Liver (tissue), 9 donors: ENCODE measurements around the gene TMBIM1. TPM values are rescaled to one million over a fixed set of nuclear protein-coding genes. Genes with fewer than 3 reads are reported as not detected.

ENCODE experiments used
- DNase-seq: peaks from one replicate; pipeline ENCODE4 v3.0.0-alpha.2; 2017; ENCODE audit warnings: low spot score
- H3K27ac ChIP-seq, 2 donors: one replicate each; pipeline ENCODE4 v1.7.0; 2013; ENCODE audit warnings: inconsistent platforms in 2 of 2, low read length in 2 of 2, control low read depth in 1 of 2, low read depth in 1 of 2, mild to moderate bottlenecking in 1 of 2
- H3K27me3 ChIP-seq, 4 donors: one replicate each; pipeline versions ENCODE4 v1.6.1 to v1.7.0; 2013; ENCODE audit warnings: low read length in 3 of 4, inconsistent platforms in 1 of 4, mild to moderate bottlenecking in 1 of 4, moderate library complexity in 1 of 4; ENCODE audit not compliant: control insufficient read depth in 4 of 4, insufficient read depth in 4 of 4
- H3K36me3 ChIP-seq, 4 donors: one replicate each; pipeline versions ENCODE4 v1.6.1 to v1.7.0; 2013; ENCODE audit warnings: low read length in 3 of 4, mild to moderate bottlenecking in 3 of 4, low read depth in 1 of 4, moderate library complexity in 1 of 4; ENCODE audit not compliant: control insufficient read depth in 4 of 4, insufficient read depth in 3 of 4
- H3K4me1 ChIP-seq, 4 donors: one replicate each; pipeline versions ENCODE4 v1.6.1 to v1.7.0; 2013; ENCODE audit warnings: low read length in 3 of 4, mild to moderate bottlenecking in 3 of 4, moderate library complexity in 1 of 4; ENCODE audit not compliant: control insufficient read depth in 4 of 4, insufficient read depth in 4 of 4
- H3K4me3 ChIP-seq, 3 donors: one replicate each; pipeline versions ENCODE4 v1.6.1 to v1.7.0; 2013; ENCODE audit warnings: low read length in 3 of 3, control low read depth in 1 of 3, low read depth in 1 of 3, mild to moderate bottlenecking in 1 of 3
- H3K9ac ChIP-seq, 2 donors: one replicate each; pipeline ENCODE4 v1.7.0; 2013; ENCODE audit warnings: low read length in 2 of 2, mild to moderate bottlenecking in 2 of 2, moderate library complexity in 2 of 2, control low read depth in 1 of 2, low read depth in 1 of 2
- H3K9me3 ChIP-seq, 4 donors: one replicate each; pipeline versions ENCODE4 v1.6.1 to v1.7.0; 2013; ENCODE audit warnings: low read length in 3 of 4; ENCODE audit not compliant: control insufficient read depth in 4 of 4
- EGR1 ChIP-seq, 2 donors: IDR thresholded peaks; 2 replicates each; pipeline ENCODE4 v1.6.1; 2016 to 2018; ENCODE audit warnings: antibody characterized with exemption in 2 of 2, low read depth in 2 of 2
- FOXA1 ChIP-seq: IDR thresholded peaks from 2 replicates; pipeline ENCODE4 v1.6.1; 2016; ENCODE audit warnings: antibody characterized with exemption
- FOXA2 ChIP-seq: IDR thresholded peaks from 2 replicates; pipeline ENCODE4 v1.6.1; 2016; ENCODE audit warnings: antibody characterized with exemption
- HNF4A ChIP-seq, 2 donors: conservative IDR thresholded peaks; 2 replicates each; pipeline ENCODE4 v1.6.1; 2016; ENCODE audit warnings: antibody characterized with exemption in 2 of 2, mild to moderate bottlenecking in 2 of 2
- HNF4G ChIP-seq: IDR thresholded peaks from 2 replicates; pipeline ENCODE4 v1.6.1; 2016; ENCODE audit warnings: antibody characterized with exemption
- JUND ChIP-seq, 2 donors: IDR thresholded peaks; 2 replicates each; pipeline ENCODE4 v1.6.1; 2016; ENCODE audit warnings: antibody characterized with exemption in 2 of 2
- NR2F2 ChIP-seq: IDR thresholded peaks from 2 replicates; pipeline ENCODE4 v1.6.1; 2016; ENCODE audit warnings: antibody characterized with exemption
- RAD21 ChIP-seq, 2 donors: IDR thresholded peaks; 2 replicates each; pipeline ENCODE4 v1.6.1; 2016; ENCODE audit warnings: antibody characterized with exemption in 2 of 2, mild to moderate bottlenecking in 2 of 2
- RXRA ChIP-seq, 2 donors: IDR thresholded peaks; 2 replicates each; pipeline ENCODE4 v1.6.1; 2017 to 2018; ENCODE audit warnings: antibody characterized with exemption in 2 of 2, mild to moderate bottlenecking in 1 of 2
- SP1 ChIP-seq: IDR thresholded peaks from 2 replicates; pipeline ENCODE4 v1.6.1; 2018; ENCODE audit warnings: antibody characterized with exemption, mild to moderate bottlenecking
- TAF1 ChIP-seq: conservative IDR thresholded peaks from 2 replicates; pipeline ENCODE4 v1.6.1; 2016; ENCODE audit warnings: antibody characterized with exemption, mild to moderate bottlenecking
- YY1 ChIP-seq: IDR thresholded peaks from 2 replicates; pipeline ENCODE4 v1.6.1; 2016; ENCODE audit warnings: antibody characterized with exemption, mild to moderate bottlenecking
- WGBS: extraction: QIAGEN DNeasy Blood & Tissue Kit; methylation state at CpG from one replicate; pipeline ENCODE4 v1.1.7; 2013; 5-methylcytosine and 5-hydroxymethylcytosine counted together
- polyA plus RNA-seq, 2 donors: library from polyadenylated mRNA; stranded (reverse) in 1 of 2; unstranded in 1 of 2; fragments of 200-250 nt in 1 of 2; fragments of >200 nt in 1 of 2; fragmentation: Nextera tagmentation in 1 of 2; extraction: Ambion mirVana in 1 of 2; gene quantifications; one replicate each; pipeline versions ENCODE4 v1.2.1 to v1.2.3, GENCODE V29; 2013 to 2015
- total RNA-seq, 2 donors: library from RNA; depleted of rRNA; stranded (reverse); fragments of >200 nt; gene quantifications; one replicate each; pipeline ENCODE4 v1.2.3, GENCODE V29; 2014
- TF ChIP-seq, protein P1 (sequence below): IDR thresholded peaks from 2 replicates; pipeline ENCODE4 v1.6.1; 2016; ENCODE audit warnings: antibody characterized with exemption, mild to moderate bottlenecking
- TF ChIP-seq, protein P2 (sequence below): IDR thresholded peaks from 2 replicates; pipeline ENCODE4 v1.6.1; 2016; ENCODE audit warnings: antibody characterized with exemption
- TF ChIP-seq, protein P3 (sequence below): fragments of 150-350 bp; IDR thresholded peaks from 2 replicates; pipeline ENCODE4 v1.5.1; 2017; ENCODE audit warnings: improper control_type of control experiment, low read depth, low read length; ENCODE audit not compliant: missing input control
- TF ChIP-seq, protein P4 (sequence below): IDR thresholded peaks from 2 replicates; pipeline ENCODE4 v1.6.1; 2016; ENCODE audit warnings: antibody characterized with exemption
- donor health status: healthy.
- donor health status: healthy.
- donor health status: healthy.
- donor health status: healthy.
- donor health status: healthy.

TMBIM1 gene
- total and polyA plus RNA-seq, 4 donors: 61.8 to 133 (median 114) TPM

DNA sequence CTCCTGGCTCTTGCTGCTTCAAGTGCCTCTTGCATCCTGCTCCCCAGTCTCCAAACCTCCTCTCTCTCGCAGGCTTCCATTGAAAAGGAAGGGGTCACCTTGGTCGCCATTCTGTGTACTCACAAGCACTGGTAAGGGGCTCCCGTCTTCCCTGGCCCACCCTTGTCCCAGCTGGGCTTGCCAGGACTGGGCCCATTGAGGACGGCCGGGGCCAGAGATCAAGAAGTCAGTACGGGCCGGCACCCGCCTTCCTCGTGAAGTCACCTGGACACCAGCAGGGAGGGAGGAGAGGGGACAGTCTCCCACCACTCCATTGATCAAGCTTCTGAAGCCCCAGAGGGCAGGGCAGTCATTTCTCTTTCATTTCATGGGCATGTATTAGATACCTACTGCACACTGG is 48.4 kb upstream of the TMBIM1 start:
- TF ChIP-seq HNF4G (no peak), YY1 (no peak), JUND (IDR thresholded peaks at IDR 0.05) (no peak), HNF4A (conservative IDR thresholded peaks at IDR 0.05) (no peak), FOXA1 (no peak), TAF1 (no peak), RXRA (IDR thresholded peaks at IDR 0.05) (no peak), EGR1 (IDR thresholded peaks at IDR 0.05; ENCODE audit: low read depth in 2 of 2) (no peak), RAD21 (IDR thresholded peaks at IDR 0.05) (no peak), NR2F2 (no peak), FOXA2 (no peak)
- TF ChIP-seq, protein P1, sequence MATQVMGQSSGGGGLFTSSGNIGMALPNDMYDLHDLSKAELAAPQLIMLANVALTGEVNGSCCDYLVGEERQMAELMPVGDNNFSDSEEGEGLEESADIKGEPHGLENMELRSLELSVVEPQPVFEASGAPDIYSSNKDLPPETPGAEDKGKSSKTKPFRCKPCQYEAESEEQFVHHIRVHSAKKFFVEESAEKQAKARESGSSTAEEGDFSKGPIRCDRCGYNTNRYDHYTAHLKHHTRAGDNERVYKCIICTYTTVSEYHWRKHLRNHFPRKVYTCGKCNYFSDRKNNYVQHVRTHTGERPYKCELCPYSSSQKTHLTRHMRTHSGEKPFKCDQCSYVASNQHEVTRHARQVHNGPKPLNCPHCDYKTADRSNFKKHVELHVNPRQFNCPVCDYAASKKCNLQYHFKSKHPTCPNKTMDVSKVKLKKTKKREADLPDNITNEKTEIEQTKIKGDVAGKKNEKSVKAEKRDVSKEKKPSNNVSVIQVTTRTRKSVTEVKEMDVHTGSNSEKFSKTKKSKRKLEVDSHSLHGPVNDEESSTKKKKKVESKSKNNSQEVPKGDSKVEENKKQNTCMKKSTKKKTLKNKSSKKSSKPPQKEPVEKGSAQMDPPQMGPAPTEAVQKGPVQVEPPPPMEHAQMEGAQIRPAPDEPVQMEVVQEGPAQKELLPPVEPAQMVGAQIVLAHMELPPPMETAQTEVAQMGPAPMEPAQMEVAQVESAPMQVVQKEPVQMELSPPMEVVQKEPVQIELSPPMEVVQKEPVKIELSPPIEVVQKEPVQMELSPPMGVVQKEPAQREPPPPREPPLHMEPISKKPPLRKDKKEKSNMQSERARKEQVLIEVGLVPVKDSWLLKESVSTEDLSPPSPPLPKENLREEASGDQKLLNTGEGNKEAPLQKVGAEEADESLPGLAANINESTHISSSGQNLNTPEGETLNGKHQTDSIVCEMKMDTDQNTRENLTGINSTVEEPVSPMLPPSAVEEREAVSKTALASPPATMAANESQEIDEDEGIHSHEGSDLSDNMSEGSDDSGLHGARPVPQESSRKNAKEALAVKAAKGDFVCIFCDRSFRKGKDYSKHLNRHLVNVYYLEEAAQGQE: no peak
- TF ChIP-seq, protein P2, sequence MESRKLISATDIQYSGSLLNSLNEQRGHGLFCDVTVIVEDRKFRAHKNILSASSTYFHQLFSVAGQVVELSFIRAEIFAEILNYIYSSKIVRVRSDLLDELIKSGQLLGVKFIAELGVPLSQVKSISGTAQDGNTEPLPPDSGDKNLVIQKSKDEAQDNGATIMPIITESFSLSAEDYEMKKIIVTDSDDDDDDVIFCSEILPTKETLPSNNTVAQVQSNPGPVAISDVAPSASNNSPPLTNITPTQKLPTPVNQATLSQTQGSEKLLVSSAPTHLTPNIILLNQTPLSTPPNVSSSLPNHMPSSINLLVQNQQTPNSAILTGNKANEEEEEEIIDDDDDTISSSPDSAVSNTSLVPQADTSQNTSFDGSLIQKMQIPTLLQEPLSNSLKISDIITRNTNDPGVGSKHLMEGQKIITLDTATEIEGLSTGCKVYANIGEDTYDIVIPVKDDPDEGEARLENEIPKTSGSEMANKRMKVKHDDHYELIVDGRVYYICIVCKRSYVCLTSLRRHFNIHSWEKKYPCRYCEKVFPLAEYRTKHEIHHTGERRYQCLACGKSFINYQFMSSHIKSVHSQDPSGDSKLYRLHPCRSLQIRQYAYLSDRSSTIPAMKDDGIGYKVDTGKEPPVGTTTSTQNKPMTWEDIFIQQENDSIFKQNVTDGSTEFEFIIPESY: no peak
- TF ChIP-seq, protein P3, sequence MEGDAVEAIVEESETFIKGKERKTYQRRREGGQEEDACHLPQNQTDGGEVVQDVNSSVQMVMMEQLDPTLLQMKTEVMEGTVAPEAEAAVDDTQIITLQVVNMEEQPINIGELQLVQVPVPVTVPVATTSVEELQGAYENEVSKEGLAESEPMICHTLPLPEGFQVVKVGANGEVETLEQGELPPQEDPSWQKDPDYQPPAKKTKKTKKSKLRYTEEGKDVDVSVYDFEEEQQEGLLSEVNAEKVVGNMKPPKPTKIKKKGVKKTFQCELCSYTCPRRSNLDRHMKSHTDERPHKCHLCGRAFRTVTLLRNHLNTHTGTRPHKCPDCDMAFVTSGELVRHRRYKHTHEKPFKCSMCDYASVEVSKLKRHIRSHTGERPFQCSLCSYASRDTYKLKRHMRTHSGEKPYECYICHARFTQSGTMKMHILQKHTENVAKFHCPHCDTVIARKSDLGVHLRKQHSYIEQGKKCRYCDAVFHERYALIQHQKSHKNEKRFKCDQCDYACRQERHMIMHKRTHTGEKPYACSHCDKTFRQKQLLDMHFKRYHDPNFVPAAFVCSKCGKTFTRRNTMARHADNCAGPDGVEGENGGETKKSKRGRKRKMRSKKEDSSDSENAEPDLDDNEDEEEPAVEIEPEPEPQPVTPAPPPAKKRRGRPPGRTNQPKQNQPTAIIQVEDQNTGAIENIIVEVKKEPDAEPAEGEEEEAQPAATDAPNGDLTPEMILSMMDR: no peak
- TF ChIP-seq, protein P4, sequence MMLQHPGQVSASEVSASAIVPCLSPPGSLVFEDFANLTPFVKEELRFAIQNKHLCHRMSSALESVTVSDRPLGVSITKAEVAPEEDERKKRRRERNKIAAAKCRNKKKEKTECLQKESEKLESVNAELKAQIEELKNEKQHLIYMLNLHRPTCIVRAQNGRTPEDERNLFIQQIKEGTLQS: no peak
- no peak for DNase-seq
- Histone ChIP-seq H3K27ac (no peak overlapping the region), H3K9me3 (no peaks in the 10 kb centered on the region), H3K4me3 (no peak overlapping the region), H3K4me1 (peaks cover 0 to 2% (median under 1%) of the 10 kb centered on the region in 4 donors), H3K36me3 (peaks cover 14 to 39% (median 17%) of the 10 kb centered on the region in 4 donors), H3K27me3 (no peaks in the 10 kb centered on the region), H3K9ac (no peak overlapping the region)
- WGBS: 96% methylated on average over 9 of the region's 9 CpGs

DNA sequence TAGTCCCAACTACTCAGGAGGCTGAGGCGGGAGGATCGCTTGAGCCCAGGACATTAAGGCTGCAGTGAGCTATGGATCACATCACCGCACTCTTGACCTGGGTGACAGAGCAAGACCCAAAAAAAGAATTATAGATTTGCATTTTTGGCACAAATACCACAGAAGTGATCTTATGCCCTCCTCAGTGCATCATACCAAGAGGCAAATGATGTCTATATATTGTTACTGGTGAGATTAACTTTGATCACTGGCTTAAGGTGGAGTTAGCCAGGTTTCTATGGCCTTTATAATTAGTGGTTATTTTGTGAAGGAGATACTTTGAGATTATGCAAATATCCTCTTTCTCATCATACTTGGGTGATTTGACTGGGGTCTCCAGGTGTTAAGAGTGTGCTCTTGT is 42.2 kb upstream of the TMBIM1 start:
- Histone ChIP-seq H3K4me3 (no peak overlapping the region), H3K27ac (no peak overlapping the region), H3K4me1 (peaks cover 7 to 11% (median 9%) of the 10 kb centered on the region in 4 donors), H3K9me3 (no peaks in the 10 kb centered on the region), H3K36me3 (peaks cover 0 to 2% (median 0%) of the 10 kb centered on the region in 4 donors), H3K9ac (no peak overlapping the region), H3K27me3 (no peaks in the 10 kb centered on the region)
- over 99% methylated on average over 3 of the region's 3 CpGs for WGBS
- no peak for DNase-seq
- TF ChIP-seq, protein P1: no peak
- TF ChIP-seq JUND (IDR thresholded peaks at IDR 0.05): no peak
- no peak for TF ChIP-seq RXRA (IDR thresholded peaks at IDR 0.05)
- TF ChIP-seq, protein P3: no peak
- TF ChIP-seq, protein P4: no peak
- no peak for TF ChIP-seq HNF4A (conservative IDR thresholded peaks at IDR 0.05)
- no peak for TF ChIP-seq SP1
